Skeletal muscle cell (primary cell): ENCODE measurements around the gene NAPB.

ENCODE experiments used
- DNase-seq: peaks from one replicate; pipeline ENCODE4 v3.0.0-alpha.2; 2010; ENCODE audit warnings: low read depth
- H3K4me3 ChIP-seq: 2 replicates; pipeline ENCODE4 v1.5.1; 2011; ENCODE audit warnings: low read depth, mild to moderate bottlenecking, control low read depth, low read length, moderate library complexity

The NAPB gene

GRCh38 chr20:23410916-23411695 lies 10.2 kb downstream of the NAPB start:
- no peak for DNase-seq
- no peak overlapping the region for H3K4me3 ChIP-seq

- no peak for DNase-seq
- no peak overlapping the region for H3K4me3 ChIP-seq
These were observed 11.5 kb downstream of the NAPB start for GRCh38 chr20:23409800-23410199.

- no peak for DNase-seq
- no peak overlapping the region for H3K4me3 ChIP-seq
These were observed 12.3 kb downstream of the NAPB start for GRCh38 chr20:23408957-23409356.

GRCh38 chr20:23407781-23408464 lies 13.4 kb downstream of the NAPB start:
- no peak for DNase-seq
- H3K4me3 ChIP-seq: no peak overlapping the region

DNA sequence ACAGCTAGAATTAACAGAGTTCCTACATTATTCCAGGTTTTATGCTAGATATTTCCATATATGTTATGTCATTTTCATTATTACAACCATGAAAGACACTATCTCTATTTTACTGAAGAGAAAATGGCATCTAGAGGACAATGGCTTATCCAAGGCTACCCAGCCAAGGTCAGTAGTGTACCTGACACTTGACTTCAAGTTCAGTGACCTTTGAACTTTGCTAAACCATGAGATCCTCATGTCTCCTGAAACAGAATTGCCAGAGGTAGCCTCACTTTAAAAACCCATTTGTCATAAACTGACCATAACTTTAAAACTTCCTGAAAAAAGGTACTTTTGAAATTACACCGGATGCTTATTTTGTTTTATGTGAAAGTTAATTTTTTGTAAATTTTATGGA lies 14.4 kb downstream of the NAPB start:
- H3K4me3 ChIP-seq: no peak overlapping the region
- DNase-seq: no peak

DNA sequence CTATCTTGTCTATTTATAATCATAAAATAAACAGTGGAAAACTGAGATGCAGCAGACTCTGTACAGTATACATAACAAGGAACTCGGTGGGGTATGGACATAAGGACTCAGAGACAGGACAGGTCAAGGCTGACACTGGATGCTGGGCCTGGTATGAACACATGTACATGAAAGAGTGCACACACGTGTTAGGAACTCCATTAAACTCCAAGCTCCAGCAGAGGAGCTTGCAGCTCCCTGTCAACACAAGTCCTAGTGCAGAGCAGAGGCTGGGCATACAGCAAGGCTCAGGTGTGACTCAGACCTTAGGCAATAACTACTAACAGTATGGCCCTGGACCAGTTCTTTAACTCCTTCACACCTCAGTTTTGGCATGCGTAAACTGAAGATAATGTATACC lies 17.1 kb downstream of the NAPB start:
- no peak overlapping the region for H3K4me3 ChIP-seq
- DNase-seq: no peak

DNA sequence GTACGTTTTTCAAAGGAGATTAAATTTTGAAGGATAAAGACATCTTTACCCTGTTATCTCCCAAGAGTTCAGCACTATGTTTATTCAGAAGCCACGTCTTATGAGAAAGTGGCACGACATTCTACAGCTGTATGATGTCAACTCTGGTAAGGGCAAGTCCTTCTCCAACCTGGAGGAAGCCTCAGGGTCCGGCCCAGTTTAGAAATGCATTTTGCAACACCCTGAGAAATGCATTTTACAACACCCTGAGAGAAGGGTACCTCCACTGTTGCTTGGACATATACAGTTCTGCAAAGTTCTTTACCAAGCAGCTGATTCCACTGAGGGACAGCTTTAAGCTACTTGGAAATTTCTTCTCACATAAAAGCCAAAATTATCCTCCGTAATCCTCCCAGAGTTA lies 17.5 kb downstream of the NAPB start:
- no peak for DNase-seq
- H3K4me3 ChIP-seq: no peak overlapping the region

- no peak for DNase-seq
- H3K4me3 ChIP-seq: no peak overlapping the region
These were observed 20.2 kb downstream of the NAPB start for GRCh38 chr20:23401051-23401450.

- no peak overlapping the region for H3K4me3 ChIP-seq
- DNase-seq: no peak
These were observed 21.6 kb downstream of the NAPB start for GRCh38 chr20:23399568-23400241.

GRCh38 chr20:23397961-23398360 lies 23.3 kb downstream of the NAPB start:
- no peak for DNase-seq
- no peak overlapping the region for H3K4me3 ChIP-seq

DNA sequence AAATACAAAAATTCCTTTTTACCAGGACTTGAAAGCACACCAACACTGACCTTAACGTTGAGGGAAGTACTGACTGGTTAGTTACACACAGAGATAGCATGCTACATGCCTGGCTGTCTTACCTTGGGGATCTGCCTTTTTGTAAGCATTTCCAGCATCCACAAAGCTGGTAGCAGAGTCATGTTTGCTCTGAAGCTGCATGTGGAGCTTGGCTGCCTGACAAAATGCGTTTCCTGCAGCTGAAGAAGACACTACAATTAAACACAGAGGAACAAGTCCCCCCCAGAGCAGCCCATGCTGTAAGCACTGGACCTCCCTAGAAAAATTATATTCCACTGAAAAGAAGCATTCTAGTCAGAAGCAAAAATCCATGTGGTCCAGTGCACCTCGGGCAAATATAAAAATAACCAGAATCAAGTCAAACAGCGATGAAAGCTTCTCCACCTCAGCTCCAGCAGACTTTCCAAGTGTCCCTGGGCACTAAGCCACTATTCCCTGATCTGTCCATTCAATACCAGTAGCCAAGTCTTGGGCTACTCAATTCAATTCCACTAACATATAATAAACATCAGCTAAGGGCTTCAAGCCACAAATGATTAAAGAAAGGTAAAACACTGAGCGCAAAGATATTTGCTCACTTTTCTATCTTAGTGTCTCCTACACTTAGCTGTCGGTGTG lies 24.2 kb downstream of the NAPB start:
- no peak for DNase-seq
- H3K4me3 ChIP-seq: no peak overlapping the region

GRCh38 chr20:23393996-23394775 lies 27.1 kb downstream of the NAPB start:
- H3K4me3 ChIP-seq: no peak overlapping the region
- no peak for DNase-seq

- no peak for DNase-seq
- no peak overlapping the region for H3K4me3 ChIP-seq
These were observed 29.5 kb downstream of the NAPB start for GRCh38 chr20:23391707-23392310.

GRCh38 chr20:23390091-23390774 lies 31.1 kb downstream of the NAPB start:
- DNase-seq: no peak
- no peak overlapping the region for H3K4me3 ChIP-seq

- no peak overlapping the region for H3K4me3 ChIP-seq
- DNase-seq: no peak
These were observed 34.2 kb downstream of the NAPB start for GRCh38 chr20:23387118-23387443.

DNA sequence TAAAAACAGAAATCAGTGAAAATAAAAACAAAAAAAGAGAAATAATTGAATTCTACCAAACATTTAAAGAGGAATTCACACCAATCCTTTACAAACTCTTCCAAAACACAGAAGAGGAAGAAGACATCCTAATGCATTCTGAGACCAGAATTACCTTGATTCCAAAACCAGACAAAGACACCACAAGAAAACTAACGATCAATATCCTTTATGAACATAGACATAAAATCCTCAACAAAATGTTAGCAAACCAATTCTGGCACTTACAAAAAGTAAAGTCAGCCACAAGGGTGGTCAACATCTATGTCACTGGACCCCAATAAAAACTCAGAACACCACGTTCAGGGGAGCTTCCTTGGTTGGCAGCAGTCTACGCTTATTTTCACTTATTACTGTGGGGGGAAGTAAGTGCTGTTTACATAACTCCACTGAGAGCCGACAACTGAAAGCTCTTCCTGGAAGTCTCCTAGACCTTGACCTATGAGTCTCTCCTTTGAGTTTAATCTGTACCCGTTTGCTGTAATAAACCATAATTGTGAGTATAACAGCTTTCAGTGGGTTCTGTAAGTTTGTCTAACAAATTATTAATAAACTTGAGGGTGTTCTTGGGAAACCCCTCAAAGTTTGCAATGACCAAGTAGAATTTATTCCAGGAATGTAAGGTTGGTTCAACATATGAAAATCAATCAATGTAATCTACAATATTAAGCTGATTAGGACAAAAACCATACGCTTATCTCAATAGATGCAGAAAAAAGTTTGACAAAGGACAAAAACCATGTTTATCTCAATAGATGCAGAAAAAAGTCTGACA lies 34.8 kb downstream of the NAPB start:
- DNase-seq: no peak
- no peak overlapping the region for H3K4me3 ChIP-seq

DNA sequence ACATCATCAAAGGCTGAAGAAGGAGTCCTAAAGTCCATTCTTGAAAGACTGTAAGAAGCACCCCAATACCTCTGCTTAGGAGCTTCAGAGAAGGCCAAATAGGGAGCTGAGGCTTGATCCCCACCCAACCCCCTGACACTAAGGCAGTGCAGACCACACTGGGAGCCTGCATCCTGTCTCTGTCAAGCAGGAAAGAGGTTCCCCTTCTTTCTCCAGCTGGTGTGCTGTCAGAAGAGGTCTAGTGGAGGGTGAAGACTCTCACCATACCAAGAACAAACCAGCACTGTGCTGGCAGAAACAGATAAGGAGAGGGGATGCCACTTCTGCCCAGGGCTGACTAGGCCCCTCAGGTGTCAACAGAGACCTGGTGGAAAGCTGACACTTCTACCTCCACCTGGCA lies 39.4 kb downstream of the NAPB start:
- no peak overlapping the region for H3K4me3 ChIP-seq
- DNase-seq: no peak

- H3K4me3 ChIP-seq: no peak overlapping the region
- DNase-seq: no peak
These were observed 41.5 kb downstream of the NAPB start for GRCh38 chr20:23379772-23380171.
